IPS DF 4.7 (cell line): Measurements from ENCODE around the gene MDH1B.

Source experiments
- DNase-seq: peaks from one replicate; pipeline ENCODE4 v3.0.0-alpha.2; 2013; ENCODE audit warnings: low spot score; ENCODE audit errors: extremely low read depth

The MDH1B gene

DNA sequence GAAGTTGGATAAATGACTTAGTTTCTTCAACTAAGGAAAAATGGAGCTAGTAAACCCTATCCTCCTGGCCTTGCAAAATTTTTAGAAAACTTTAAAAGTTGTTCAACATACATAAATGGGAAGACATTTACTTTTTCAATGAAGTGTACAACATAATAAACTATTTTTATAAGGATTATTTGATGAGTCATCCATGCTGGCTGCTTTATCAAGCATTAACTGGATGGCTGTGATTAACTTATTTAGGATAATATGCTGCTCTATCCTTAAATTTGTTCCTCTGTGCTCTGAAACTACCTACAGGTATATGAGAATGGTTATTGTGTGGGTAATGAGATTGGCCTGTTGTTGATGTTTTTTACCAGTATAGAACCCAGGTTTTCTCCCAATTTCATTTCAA is 68.2 kb downstream of the MDH1B start:
- no peak for DNase-seq

DNA sequence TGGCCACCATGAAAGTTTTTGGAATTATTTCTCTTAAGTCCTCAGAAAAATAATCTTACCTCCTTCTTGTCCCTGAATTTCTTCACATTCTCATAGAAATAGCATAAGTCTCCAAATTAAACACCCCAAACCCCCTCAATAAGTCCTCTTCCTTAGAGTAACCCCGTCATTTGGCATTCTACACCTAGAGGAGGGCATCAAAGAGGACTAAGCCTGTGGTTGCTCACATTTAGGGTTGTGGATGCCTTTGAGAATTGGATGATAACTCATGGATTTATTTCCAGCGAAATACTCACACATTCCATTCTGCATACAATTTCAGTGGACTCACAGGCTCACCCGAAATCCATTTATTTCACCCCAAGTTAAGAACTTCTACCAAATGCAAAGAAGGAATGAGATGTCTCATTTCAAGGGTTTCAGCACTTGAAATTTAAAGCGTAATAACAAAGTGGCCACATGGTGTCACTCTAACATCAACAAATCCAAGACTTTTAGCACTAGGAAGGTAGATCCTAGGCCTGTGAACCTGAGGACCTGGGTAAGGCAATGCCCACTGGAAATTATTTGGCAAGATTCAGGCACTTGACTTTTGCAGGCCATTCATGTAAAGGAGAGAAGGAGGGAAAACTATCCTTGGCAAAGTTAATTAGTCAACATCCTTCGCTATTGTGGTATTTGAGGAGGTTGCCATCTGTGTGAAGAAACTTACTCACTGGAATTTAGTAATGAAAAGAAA is 71.6 kb downstream of the MDH1B start:
- peak; percentile 66 for DNase-seq

DNA sequence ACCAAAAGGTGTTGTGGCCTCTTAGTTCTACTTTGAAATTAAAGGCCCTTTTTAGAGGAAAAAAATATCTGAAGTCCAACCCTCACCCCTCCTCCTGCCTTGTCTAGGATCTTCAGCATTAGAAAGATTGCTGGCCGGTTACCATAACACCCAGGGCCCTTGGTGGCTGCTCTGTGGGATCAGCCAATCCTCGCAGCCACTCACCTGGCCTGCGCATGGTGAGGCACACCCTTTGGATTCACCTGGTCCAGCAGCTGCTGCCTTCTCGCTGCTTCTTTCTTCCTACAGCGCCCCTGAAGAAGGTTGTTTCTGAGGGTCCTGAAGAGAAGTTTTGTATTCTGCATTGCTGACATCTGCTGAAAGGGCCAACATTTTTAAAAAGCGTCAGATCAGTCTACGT is 72.2 kb downstream of the MDH1B start:
- no peak for DNase-seq

DNA sequence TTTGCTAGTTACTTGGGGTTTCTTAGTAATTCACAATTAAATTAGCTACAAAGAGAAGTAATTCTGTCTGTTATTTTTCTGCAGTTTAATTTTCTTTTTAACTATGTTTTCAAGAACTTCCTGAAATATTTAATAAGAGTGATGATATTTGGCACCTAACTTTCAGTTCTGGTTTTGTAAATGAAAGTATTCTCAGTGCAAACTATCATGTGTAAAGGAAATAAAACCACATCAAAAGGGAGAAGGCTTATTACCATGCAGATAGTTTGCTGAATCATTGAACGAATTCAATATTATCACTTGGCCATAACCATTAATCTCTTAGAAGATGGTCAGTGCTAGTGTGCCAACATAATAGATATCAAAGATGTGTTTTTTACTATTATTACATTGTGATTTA is 76.1 kb downstream of the MDH1B start:
- DNase-seq = no peak

GRCh38 chr2:206688453-206688852 is 76.7 kb downstream of the MDH1B start:
- DNase-seq = no peak
